Body of pancreas (tissue), 4 donors: ENCODE results near the gene TNFSF8.

Experiments used
- CTCF ChIP-seq, 7 experiments: fragments of 450-650 bp in 4 of 7; fragments of 200-600 bp in 3 of 7; sonication (generic) in 3 of 7; IDR thresholded peaks; one replicate each; pipeline ENCODE4 v1.5.1; 2016 to 2019; ENCODE audit warnings: antibody characterized with exemption in 7 of 7
- POLR2A ChIP-seq, 3 donors: fragments of 450-650 bp; IDR thresholded peaks; one replicate each; pipeline ENCODE4 v1.6.1; 2016; ENCODE audit warnings: antibody characterized with exemption in 3 of 3, mild to moderate bottlenecking in 2 of 3

- no peak for TF ChIP-seq POLR2A (IDR thresholded peaks at IDR 0.05)
- no peak for TF ChIP-seq CTCF (IDR thresholded peaks at IDR 0.05)
Observed at GRCh38 chr9:114889802-114890224, 40.6 kb downstream of the TNFSF8 start.
